Activated CD4-positive, alpha-beta T cell treated with anti-CD3 and anti-CD28 coated beads, Interleukin-2, amount 10 ng/mL, durations not matched to agents 7 days and 5 days (primary cell): Measurements from ENCODE around the gene MOV10L1. TPM values are rescaled to one million over a fixed set of nuclear protein-coding genes. Genes with fewer than 3 reads are reported as not detected.

Experiments used
- CTCF ChIA-PET: fragments of 350-600 bp; sonication (Branson Sonifier 250); formaldehyde crosslinking; loops from one replicate; lab custom pipeline; 2021; ENCODE audit warnings: antibody characterized with exemption; lab: Charles Lee
- POLR2A ChIA-PET: fragments of 350-600 bp; sonication (Branson Sonifier 250); formaldehyde crosslinking; loops from one replicate; lab custom pipeline; 2021; ENCODE audit warnings: antibody characterized with exemption; lab: Charles Lee
- DNase-seq: peaks from one replicate; pipeline ENCODE4 v3.0.0-alpha.2; 2020
- H3K27ac Mint-ChIP-seq: one replicate; pipeline ENCODE4 v1.8.0; 2021; ENCODE audit warnings: mild to moderate bottlenecking, moderate library complexity, mixed read lengths
- H3K27me3 Mint-ChIP-seq: one replicate; pipeline ENCODE4 v1.8.0; 2021; ENCODE audit warnings: mixed read lengths
- H3K36me3 Mint-ChIP-seq: one replicate; pipeline ENCODE4 v1.8.0; 2021; ENCODE audit warnings: low read depth, mixed read lengths
- H3K4me1 Mint-ChIP-seq: one replicate; pipeline ENCODE4 v1.8.0; 2021; ENCODE audit warnings: mixed read lengths
- H3K4me3 Mint-ChIP-seq: one replicate; pipeline ENCODE4 v1.8.0; 2021; ENCODE audit warnings: mild to moderate bottlenecking, moderate library complexity, mixed read lengths
- H3K9me3 Mint-ChIP-seq: one replicate; pipeline ENCODE4 v1.8.0; 2021; ENCODE audit warnings: mixed read lengths
- total RNA-seq, 2 experiments: library from RNA; stranded (reverse); gene quantifications; one replicate each; pipeline ENCODE4 v1.2.3, GENCODE V29; 2021

Gene MOV10L1
- total RNA-seq, 2 experiments from 2014 or later: not detected

- no peak overlapping the region for H3K27ac Mint-ChIP-seq
- DNase-seq: no peak
- ChIA-PET CTCF (no interaction called here), POLR2A (no interaction called here)
- H3K36me3 Mint-ChIP-seq: no peaks in the 10 kb centered on the region
- no peaks in the 10 kb centered on the region for H3K4me1 Mint-ChIP-seq
- H3K27me3 Mint-ChIP-seq: peaks cover 10% of the 10 kb centered on the region
- H3K9me3 Mint-ChIP-seq: no peaks in the 10 kb centered on the region
- no peak overlapping the region for H3K4me3 Mint-ChIP-seq
Measured at GRCh38 chr22:50063589-50064393, 26.0 kb upstream of the MOV10L1 start.

GRCh38 chr22:50064453-50064852 is 25.4 kb upstream of the MOV10L1 start:
- H3K27ac Mint-ChIP-seq: no peak overlapping the region
- ChIA-PET POLR2A (no interaction called here), CTCF (no interaction called here)
- no peaks in the 10 kb centered on the region for H3K36me3 Mint-ChIP-seq
- peaks cover 7% of the 10 kb centered on the region for H3K27me3 Mint-ChIP-seq
- DNase-seq: no peak
- no peak overlapping the region for H3K4me3 Mint-ChIP-seq
- H3K4me1 Mint-ChIP-seq: no peaks in the 10 kb centered on the region
- H3K9me3 Mint-ChIP-seq: no peaks in the 10 kb centered on the region

- Mint-ChIP-seq H3K27me3 (no peaks in the 10 kb centered on the region), H3K9me3 (no peaks in the 10 kb centered on the region), H3K36me3 (no peaks in the 10 kb centered on the region), H3K4me1 (no peaks in the 10 kb centered on the region), H3K4me3 (no peak overlapping the region), H3K27ac (no peak overlapping the region)
- DNase-seq: no peak
- CTCF ChIA-PET: interaction anchor here (0.6 kb wide), 1 partner anchor 74 kb away, joined by 4 read pairs; no protein-coding TSS in a partner anchor
- POLR2A ChIA-PET: no interaction called here
Measured at GRCh38 chr22:50067244-50067643, 22.6 kb upstream of the MOV10L1 start.

GRCh38 chr22:50068096-50068495 is 21.7 kb upstream of the MOV10L1 start:
- POLR2A ChIA-PET: no interaction called here
- H3K36me3 Mint-ChIP-seq: no peaks in the 10 kb centered on the region
- H3K27me3 Mint-ChIP-seq: no peaks in the 10 kb centered on the region
- DNase-seq: no peak
- no peaks in the 10 kb centered on the region for H3K4me1 Mint-ChIP-seq
- no peak overlapping the region for H3K4me3 Mint-ChIP-seq
- no peaks in the 10 kb centered on the region for H3K9me3 Mint-ChIP-seq
- CTCF ChIA-PET: interaction anchor here (0.8 kb wide), 1 partner anchor 12 kb away, joined by 4 read pairs; no protein-coding TSS in a partner anchor
- H3K27ac Mint-ChIP-seq: no peak overlapping the region

- no peaks in the 10 kb centered on the region for H3K9me3 Mint-ChIP-seq
- H3K4me1 Mint-ChIP-seq: no peaks in the 10 kb centered on the region
- H3K27ac Mint-ChIP-seq: no peak overlapping the region
- H3K36me3 Mint-ChIP-seq: no peaks in the 10 kb centered on the region
- no peaks in the 10 kb centered on the region for H3K27me3 Mint-ChIP-seq
- DNase-seq: no peak
- ChIA-PET POLR2A (no interaction called here), CTCF (no interaction called here)
- no peak overlapping the region for H3K4me3 Mint-ChIP-seq
Measured at GRCh38 chr22:50070366-50070765, 19.4 kb upstream of the MOV10L1 start.

- Mint-ChIP-seq H3K4me3 (no peak overlapping the region), H3K36me3 (no peaks in the 10 kb centered on the region), H3K27me3 (no peaks in the 10 kb centered on the region), H3K27ac (no peak overlapping the region), H3K4me1 (no peaks in the 10 kb centered on the region), H3K9me3 (no peaks in the 10 kb centered on the region)
- CTCF ChIA-PET: no interaction called here
- POLR2A ChIA-PET: no interaction called here
- no peak for DNase-seq
Measured at GRCh38 chr22:50071432-50072166, 18.2 kb upstream of the MOV10L1 start.

- Mint-ChIP-seq H3K36me3 (no peaks in the 10 kb centered on the region), H3K9me3 (no peaks in the 10 kb centered on the region), H3K27me3 (no peaks in the 10 kb centered on the region), H3K4me3 (no peak overlapping the region), H3K4me1 (no peaks in the 10 kb centered on the region), H3K27ac (no peak overlapping the region)
- POLR2A ChIA-PET: no interaction called here
- CTCF ChIA-PET: interaction anchor here (1.2 kb wide), 1 partner anchor 42 kb away, joined by 3 read pairs; no protein-coding TSS in a partner anchor
- no peak for DNase-seq
Measured at GRCh38 chr22:50072167-50072555, 17.6 kb upstream of the MOV10L1 start.

- no peak overlapping the region for H3K27ac Mint-ChIP-seq
- no peaks in the 10 kb centered on the region for H3K27me3 Mint-ChIP-seq
- H3K4me3 Mint-ChIP-seq: no peak overlapping the region
- DNase-seq: no peak
- ChIA-PET POLR2A (no interaction called here), CTCF (interaction anchor here (1.2 kb wide), 1 partner anchor 42 kb away, joined by 3 read pairs; no protein-coding TSS in a partner anchor)
- no peaks in the 10 kb centered on the region for H3K9me3 Mint-ChIP-seq
- no peaks in the 10 kb centered on the region for H3K4me1 Mint-ChIP-seq
- no peaks in the 10 kb centered on the region for H3K36me3 Mint-ChIP-seq
Measured at GRCh38 chr22:50072714-50073538, 16.9 kb upstream of the MOV10L1 start.

- Mint-ChIP-seq H3K4me3 (no peak overlapping the region), H3K4me1 (no peaks in the 10 kb centered on the region), H3K9me3 (no peaks in the 10 kb centered on the region), H3K36me3 (no peaks in the 10 kb centered on the region), H3K27ac (no peak overlapping the region), H3K27me3 (no peaks in the 10 kb centered on the region)
- no peak for DNase-seq
- POLR2A ChIA-PET: no interaction called here
- CTCF ChIA-PET: no interaction called here
Measured at GRCh38 chr22:50074056-50074455, 15.8 kb upstream of the MOV10L1 start.

GRCh38 chr22:50074551-50075530 is 15.0 kb upstream of the MOV10L1 start:
- Mint-ChIP-seq H3K4me1 (no peaks in the 10 kb centered on the region), H3K9me3 (no peaks in the 10 kb centered on the region), H3K27me3 (no peaks in the 10 kb centered on the region), H3K4me3 (no peak overlapping the region), H3K36me3 (no peaks in the 10 kb centered on the region), H3K27ac (no peak overlapping the region)
- DNase-seq: no peak
- POLR2A ChIA-PET: no interaction called here
- CTCF ChIA-PET: no interaction called here

GRCh38 chr22:50076646-50077535 is 12.9 kb upstream of the MOV10L1 start:
- no peaks in the 10 kb centered on the region for H3K4me1 Mint-ChIP-seq
- H3K36me3 Mint-ChIP-seq: no peaks in the 10 kb centered on the region
- CTCF ChIA-PET: interaction anchor here (0.6 kb wide), 1 partner anchor 10 kb away, joined by 4 read pairs; no protein-coding TSS in a partner anchor
- H3K27me3 Mint-ChIP-seq: no peaks in the 10 kb centered on the region
- H3K9me3 Mint-ChIP-seq: no peaks in the 10 kb centered on the region
- POLR2A ChIA-PET: no interaction called here
- no peak for DNase-seq
- no peak overlapping the region for H3K4me3 Mint-ChIP-seq
- H3K27ac Mint-ChIP-seq: no peak overlapping the region
